ENCODE data around the gene ACOT2. TPM values are rescaled to one million over a fixed set of nuclear protein-coding genes. Genes with fewer than 3 reads are reported as not detected.
"Not testable (repeated sequence)": the region's sequence is repeated elsewhere in the genome, so short reads cannot be mapped to it uniquely, and the experiment has no call there.

The ACOT2 gene
- total and polyA plus RNA-seq, 7 donors = 31.2 to 153 (median 65.4) TPM

DNA sequence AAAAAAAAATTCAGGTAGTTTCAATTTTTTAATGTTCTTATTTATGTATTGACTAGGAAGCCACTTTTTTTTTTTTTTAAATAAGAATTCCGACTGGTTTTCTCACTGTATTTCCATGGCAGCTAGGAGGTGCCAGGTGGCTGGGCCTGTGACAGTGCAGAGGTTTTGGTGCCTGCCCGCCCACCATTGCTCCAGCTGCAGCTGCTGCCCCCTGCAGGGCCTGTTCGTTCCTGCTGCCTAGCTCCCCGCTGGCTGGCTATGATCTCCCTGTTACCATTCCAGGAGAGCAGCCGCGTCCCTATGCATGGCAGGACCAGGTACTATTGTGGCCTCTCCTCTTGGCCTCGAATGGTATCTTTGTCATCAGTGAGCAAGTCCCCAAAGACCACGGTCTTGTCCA lies 1.9 kb downstream of the ACOT2 start:
- Histone ChIP-seq H3K27ac (peak overlapping the region; percentile 92), H3K4me1 (peaks cover 23% of the 10 kb centered on the region), H3K36me3 (ENCODE audit: insufficient read depth in 1 of 2, low read depth in 1 of 2) (peaks cover 6 to 14% of the 10 kb centered on the region in 2 donors), H3K4me3 (peak overlapping the region; percentile 77)
- TF ChIP-seq CTCF (IDR thresholded peaks at IDR 0.05) = peak; percentile 59
- intact Hi-C loops (cut with DNase I) = loop anchor here in 1 of 2 donors (10.0 kb wide), 1 partner anchor 46 kb away; no protein-coding TSS in a partner anchor
- not testable (repeated sequence) for H3K27me3 ChIP-seq (ENCODE audit: insufficient read depth in 3 of 3, low read length in 2 of 3); H3K9me3 ChIP-seq
- 13 to 38% (median 15%) methylated on average over 7 to 8 of the region's 8 CpGs for WGBS, 3 donors
- DNase-seq (peak; percentile 61 to 67), ATAC-seq (peak; percentile 63 to 75 (median 72))

GRCh38 chr14:73573034-73573433 lies 4.0 kb downstream of the ACOT2 start:
- H3K4me1 ChIP-seq = peaks cover 23% of the 10 kb centered on the region
- 58 to 78% (median 58%) methylated on average over 5 of the region's 5 CpGs for WGBS, 3 donors
- not testable (repeated sequence) for ATAC-seq; H3K4me3 ChIP-seq; H3K27me3 ChIP-seq (ENCODE audit: insufficient read depth in 3 of 3, low read length in 2 of 3); DNase-seq; H3K9me3 ChIP-seq
- H3K27ac ChIP-seq = peak overlapping the region; percentile 36
- intact Hi-C loops (cut with DNase I) = loop anchor here in 1 of 2 donors (10.0 kb wide), 1 partner anchor 48 kb away; no protein-coding TSS in a partner anchor
- peaks cover 6 to 19% of the 10 kb centered on the region in 2 donors for H3K36me3 ChIP-seq (ENCODE audit: insufficient read depth in 1 of 2, low read depth in 1 of 2)

DNA sequence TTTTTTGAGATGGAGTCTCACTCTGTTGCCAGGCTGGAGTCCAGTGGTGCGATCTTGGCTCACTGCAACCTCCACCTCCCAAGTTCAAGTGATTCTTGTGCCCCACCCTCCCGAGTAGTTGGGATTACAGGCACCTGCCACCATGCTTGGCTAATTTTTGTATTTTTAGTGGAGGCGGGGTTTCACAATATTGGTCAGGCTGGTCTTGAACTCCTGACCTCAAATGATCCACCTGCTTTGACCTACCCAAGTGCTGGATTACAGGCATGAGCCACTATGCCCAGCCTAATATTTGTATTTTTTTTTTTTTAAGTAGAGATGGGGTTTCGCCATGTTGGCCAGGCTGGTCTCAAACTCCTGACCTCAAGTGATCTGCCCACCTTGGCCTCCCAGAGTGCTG lies 4.7 kb downstream of the ACOT2 start:
- ATAC-seq; H3K27me3 ChIP-seq (ENCODE audit: insufficient read depth in 3 of 3, low read length in 2 of 3); H3K4me3 ChIP-seq; H3K9me3 ChIP-seq; DNase-seq: not testable (repeated sequence)
- 78 to 84% (median 79%) methylated on average over 4 of the region's 4 CpGs for WGBS, 3 donors
- intact Hi-C loops (cut with DNase I) = loop anchor here in 1 of 2 donors (10.0 kb wide), 1 partner anchor 49 kb away; no protein-coding TSS in a partner anchor
- Histone ChIP-seq H3K27ac (peak overlapping the region; percentile 36), H3K36me3 (ENCODE audit: insufficient read depth in 1 of 2, low read depth in 1 of 2) (peaks cover 6 to 26% of the 10 kb centered on the region in 2 donors), H3K4me1 (peaks cover 17% of the 10 kb centered on the region)

GRCh38 chr14:73574251-73574650 lies 5.2 kb downstream of the ACOT2 start:
- DNase-seq; H3K4me3 ChIP-seq; H3K27me3 ChIP-seq (ENCODE audit: insufficient read depth in 3 of 3, low read length in 2 of 3); ATAC-seq; H3K9me3 ChIP-seq: not testable (repeated sequence)
- 89 to 98% (median 91%) methylated on average over 7 of the region's 7 CpGs for WGBS, 3 donors
- Histone ChIP-seq H3K36me3 (ENCODE audit: insufficient read depth in 1 of 2, low read depth in 1 of 2) (peaks cover 6 to 26% of the 10 kb centered on the region in 2 donors), H3K27ac (peak overlapping the region; percentile 9), H3K4me1 (peaks cover 17% of the 10 kb centered on the region)
- intact Hi-C loops (cut with DNase I) = loop anchor here in 1 of 2 donors (10.0 kb wide), 1 partner anchor 49 kb away; no protein-coding TSS in a partner anchor

- no peaks in the 10 kb centered on the region for H3K9me3 ChIP-seq
- ATAC-seq (no peak), DNase-seq (no peak)
- H3K4me3 ChIP-seq = no peak overlapping the region
- intact Hi-C loops (cut with DNase I) = loop anchor here in 1 of 2 donors (10.0 kb wide), 1 partner anchor 52 kb away; no protein-coding TSS in a partner anchor
- TF ChIP-seq CTCF (IDR thresholded peaks at IDR 0.05) = no peak
- H3K27me3 ChIP-seq (ENCODE audit: insufficient read depth in 3 of 3, low read length in 2 of 3) = no peaks in the 10 kb centered on the region
- 82 to 87% (median 84%) methylated on average over 3 of the region's 3 CpGs for WGBS, 3 donors
- peak overlapping the region; percentile 23 for H3K27ac ChIP-seq
- H3K36me3 ChIP-seq (ENCODE audit: insufficient read depth in 1 of 2, low read depth in 1 of 2) = peaks cover 6 to 33% of the 10 kb centered on the region in 2 donors
- H3K4me1 ChIP-seq = peaks cover 11% of the 10 kb centered on the region
These were observed 7.4 kb downstream of the ACOT2 start for GRCh38 chr14:73576391-73576790.

- not testable (repeated sequence) for DNase-seq; H3K9me3 ChIP-seq; H3K27me3 ChIP-seq (ENCODE audit: insufficient read depth in 3 of 3, low read length in 2 of 3); H3K4me3 ChIP-seq
- peak; percentile 94 to 97 (median 96) for ATAC-seq
- Histone ChIP-seq H3K36me3 (ENCODE audit: insufficient read depth in 1 of 2, low read depth in 1 of 2) (peaks cover 6 to 35% of the 10 kb centered on the region in 2 donors), H3K27ac (peak overlapping the region; percentile 61), H3K4me1 (peaks cover 11% of the 10 kb centered on the region)
- WGBS, 3 donors = 44 to 86% (median 64%) methylated on average over 2 of the region's 2 CpGs
- intact Hi-C loops (cut with DNase I) = loop anchor here in 1 of 2 donors (10.0 kb wide), 1 partner anchor 52 kb away; no protein-coding TSS in a partner anchor
These were observed 8.2 kb downstream of the ACOT2 start for GRCh38 chr14:73577214-73577613.

DNA sequence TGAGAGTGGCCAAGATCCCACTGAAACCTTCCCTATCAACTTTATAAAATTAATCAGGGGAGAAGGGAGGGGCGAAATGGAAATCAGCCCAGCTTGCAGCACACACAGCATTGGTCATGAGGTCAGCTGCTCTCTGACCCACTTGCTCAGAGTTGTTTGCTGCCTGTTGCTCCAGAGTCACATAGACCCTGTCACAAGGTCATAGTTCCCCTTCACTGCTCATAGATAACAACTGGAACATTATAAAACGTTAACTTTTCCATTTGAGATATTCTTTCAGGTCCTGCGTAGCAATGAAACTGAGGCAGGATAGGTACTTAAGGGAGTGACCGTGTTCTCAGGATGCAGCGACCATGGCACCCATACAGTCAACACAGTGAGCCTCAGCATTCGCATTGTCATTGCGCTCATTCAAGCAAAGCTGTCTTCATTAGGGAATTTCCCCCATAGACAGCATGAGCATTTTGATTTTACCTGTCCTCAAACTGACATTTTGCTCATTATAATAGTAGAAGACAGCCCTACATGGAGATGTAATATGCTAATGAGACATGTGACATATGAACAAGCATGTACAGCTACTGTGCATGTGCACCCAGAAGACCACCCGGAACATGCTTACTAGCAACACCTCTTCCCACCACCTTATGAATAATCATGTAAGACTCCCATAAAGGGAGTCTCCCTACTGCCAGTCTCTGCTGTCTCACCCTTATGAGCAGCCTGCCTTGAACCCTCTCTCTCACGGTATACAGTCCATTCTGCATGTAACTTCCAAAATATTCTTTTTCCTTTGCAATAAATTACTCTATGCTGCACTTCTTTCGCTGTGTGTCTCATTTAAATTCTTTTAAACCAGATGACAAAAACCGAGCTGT lies 13.3 kb downstream of the ACOT2 start:
- H3K4me3 ChIP-seq; H3K4me1 ChIP-seq; H3K27ac ChIP-seq; ATAC-seq; H3K9me3 ChIP-seq; H3K27me3 ChIP-seq (ENCODE audit: insufficient read depth in 3 of 3, low read length in 2 of 3); intact Hi-C loops (cut with DNase I); DNase-seq: not testable (repeated sequence)
- peaks cover 0 to 22% of the 10 kb centered on the region in 2 donors for H3K36me3 ChIP-seq (ENCODE audit: insufficient read depth in 1 of 2, low read depth in 1 of 2)
- WGBS, 3 donors = 87 to 92% (median 88%) methylated on average over 10 of the region's 11 CpGs

Data from psoas muscle (tissue), 8 donors.